Measurements from ENCODE around the gene AKAP7.
A peak's percentile ranks its signal among the peaks of the same experiment; 100 is the strongest.

Gene AKAP7

DNA sequence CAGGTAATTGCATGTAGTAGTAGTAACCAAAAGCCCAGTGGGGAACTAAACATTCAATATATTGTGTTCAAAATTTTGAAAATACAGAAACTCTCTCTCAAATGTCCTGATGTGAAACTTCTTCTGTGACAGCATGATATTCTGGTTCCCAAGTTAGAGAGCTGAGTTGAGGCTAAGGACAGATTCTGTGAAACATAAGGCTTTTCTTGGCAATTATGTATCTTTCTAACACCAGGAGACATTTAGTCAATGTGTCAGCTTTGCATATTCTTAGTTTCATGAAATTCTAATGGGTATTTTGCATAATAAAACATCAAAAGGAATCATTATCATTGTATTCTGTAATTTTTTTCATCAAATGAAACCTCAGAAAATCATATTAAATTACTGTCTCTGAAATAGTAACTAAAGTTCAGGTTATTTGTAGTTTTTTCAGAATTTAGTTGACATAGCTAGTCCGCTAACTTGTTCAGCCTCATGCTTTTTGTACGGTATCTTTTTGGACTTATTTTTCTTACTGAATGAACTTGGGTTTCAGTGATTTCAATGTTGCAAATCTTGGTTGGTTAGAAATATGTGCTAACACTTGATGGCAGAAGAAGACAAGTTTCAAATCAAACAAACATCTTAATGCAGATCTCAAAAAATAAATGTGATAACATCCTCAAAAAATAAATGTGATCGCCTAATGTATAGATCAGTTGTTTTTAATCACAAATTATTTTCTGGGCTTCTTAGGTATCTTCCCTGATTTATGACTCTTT lies 70.4 kb downstream of the AKAP7 start:
- DNase-seq, result no peak

DNA sequence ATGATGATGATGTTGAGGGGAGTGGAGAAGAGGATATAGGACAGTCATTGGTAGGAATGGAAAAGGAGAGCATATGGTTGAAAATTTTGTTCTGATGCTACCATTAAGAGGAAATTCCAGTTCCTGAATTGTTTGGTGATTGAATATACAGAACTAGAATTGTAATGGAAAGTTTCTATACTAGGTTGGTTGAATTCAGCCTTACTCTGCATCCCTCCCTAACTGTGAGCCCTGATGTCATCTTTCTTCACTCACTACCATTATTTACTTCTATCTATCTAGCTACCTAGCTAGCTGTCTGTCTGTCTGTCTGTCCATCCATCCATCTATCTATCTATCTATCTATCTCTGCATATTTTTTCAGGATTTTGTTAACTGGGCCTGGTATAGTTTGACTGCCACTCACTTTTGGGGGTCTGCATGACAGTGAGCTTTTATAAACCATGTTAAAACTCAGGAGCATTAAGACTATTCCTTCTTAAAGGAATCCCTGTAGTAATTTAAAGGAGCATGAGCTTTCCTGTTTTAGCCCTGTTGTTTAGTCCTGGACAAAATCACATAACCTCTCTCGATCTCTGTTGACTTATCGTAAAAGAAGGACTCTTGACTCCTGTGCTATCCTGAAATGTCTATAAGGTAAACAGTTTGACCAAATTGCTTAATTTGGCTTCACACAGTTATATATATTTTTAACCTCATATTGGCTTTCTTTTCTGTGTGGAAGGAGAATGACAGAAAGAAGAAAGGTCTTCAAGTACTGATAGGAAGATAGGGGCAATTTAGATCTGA lies 71.4 kb downstream of the AKAP7 start:
- no peak for DNase-seq

DNA sequence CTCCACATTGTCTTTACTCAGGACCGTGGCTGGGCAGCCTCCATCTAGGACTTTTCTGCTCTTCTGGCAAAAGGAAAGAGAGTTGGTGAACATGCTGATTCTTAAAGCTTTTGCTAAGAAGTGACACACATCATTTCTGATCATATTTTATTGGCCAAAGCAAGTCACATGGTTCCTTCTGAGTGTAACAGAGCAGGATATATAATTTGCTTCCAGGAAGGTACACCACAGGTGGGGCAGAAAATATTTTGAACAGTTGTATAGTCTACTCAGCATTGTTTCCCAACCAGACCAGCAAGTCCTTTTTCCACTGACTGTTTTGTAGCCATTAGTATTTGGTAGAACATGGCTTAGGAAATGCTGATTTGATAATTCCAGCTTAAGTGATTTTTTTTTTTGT lies 73.5 kb downstream of the AKAP7 start:
- no peak for DNase-seq

DNA sequence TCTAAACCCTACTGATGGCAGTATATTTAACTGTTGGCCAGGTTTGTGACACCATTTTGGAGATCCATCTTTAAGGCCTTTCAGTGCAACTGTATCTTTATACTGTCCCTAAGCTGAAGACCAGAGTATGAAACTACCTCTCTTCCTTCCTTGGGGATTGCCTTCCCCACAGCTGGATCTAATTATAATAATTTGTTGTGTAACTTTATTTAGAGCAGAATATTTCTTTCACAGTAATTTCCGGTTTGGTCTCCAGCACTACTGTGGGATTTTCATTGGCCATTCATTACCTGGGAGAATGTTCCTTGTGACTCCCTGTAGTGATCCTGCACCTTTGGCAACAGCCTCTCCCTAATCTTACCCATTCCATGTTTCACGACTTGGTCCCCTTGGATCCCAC lies 75.2 kb downstream of the AKAP7 start:
- DNase-seq, result no peak

DNA sequence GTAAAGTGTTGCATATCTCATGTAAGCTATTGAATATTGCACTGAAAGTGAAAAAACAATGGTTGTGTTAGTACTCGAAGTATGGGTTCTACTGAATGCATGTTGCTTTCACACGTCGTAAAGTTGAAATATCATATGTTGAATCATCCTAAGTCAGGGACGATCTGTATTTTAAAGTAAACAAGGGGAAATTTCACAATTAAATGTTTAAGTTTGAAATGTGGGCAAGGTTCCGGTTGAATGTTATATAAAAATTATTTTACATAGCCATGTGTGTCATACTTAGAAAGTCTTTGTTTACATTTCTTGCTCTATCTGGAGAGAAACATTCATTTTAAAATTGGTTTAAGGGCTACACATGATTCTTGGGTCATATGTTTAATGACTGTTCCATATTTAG lies 76.8 kb downstream of the AKAP7 start:
- DNase-seq, result no peak

DNA sequence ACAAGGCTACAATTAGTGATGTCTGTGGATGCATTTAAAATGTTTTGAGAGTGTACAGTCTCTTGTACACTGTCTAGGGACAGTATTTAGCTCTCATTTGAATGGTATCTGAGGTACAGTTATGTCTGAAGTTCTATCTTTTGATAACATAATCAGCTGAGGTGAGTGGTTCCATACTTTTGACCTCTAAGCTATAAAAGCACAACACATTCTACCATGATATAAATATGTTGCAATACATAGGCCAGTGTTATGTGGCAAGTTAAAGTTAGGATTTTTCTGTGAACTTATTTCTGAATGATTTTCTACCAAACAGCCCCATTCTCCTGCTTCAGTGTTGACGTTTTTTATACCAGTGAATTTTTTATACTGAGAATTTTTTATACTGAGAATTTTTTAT lies 77.6 kb downstream of the AKAP7 start:
- DNase-seq, result no peak

DNA sequence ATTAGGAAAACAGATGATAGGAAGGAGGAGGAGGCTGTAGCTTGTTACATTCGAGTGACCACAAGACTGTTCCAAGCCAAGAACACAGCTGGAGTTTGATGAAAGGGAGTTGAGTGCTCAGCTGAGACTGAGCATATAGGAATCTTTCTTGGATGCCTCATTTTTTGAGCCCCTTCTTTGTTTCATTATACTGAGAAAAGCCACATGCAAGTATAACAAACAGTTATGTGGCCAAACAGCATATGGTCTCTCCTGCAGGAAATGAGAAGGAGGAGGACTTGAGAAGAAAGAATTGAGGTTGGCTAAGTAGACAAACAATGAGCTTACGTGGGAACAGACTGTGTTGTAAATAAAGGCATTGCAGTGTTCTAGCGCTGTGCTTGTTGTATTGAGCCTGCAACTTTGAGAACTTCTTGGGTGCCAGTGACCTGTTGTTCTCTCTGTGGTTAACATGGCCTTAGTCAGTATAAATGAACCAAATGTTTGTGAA lies 78.3 kb downstream of the AKAP7 start:
- no peak for DNase-seq

DNA sequence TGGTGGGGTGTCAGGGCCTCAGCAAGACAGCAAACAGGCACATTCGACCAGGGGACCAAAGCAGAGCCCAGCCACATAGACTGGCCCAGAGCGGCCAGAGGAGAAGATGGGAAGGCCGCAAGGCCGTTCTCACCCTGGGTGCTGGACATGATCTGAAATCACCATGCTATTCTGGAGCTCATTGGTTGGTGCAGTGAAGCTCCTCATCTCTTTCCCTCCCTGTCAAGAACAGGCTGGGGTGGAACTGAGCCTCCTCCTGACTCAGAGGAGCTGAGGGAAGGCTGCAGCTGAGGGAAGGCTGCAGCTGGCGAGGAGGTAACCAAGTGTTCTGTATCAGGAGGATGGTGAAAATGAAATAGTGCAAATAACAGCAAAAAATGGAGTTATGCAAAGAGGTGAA lies 80.0 kb downstream of the AKAP7 start:
- no peak for DNase-seq

DNA sequence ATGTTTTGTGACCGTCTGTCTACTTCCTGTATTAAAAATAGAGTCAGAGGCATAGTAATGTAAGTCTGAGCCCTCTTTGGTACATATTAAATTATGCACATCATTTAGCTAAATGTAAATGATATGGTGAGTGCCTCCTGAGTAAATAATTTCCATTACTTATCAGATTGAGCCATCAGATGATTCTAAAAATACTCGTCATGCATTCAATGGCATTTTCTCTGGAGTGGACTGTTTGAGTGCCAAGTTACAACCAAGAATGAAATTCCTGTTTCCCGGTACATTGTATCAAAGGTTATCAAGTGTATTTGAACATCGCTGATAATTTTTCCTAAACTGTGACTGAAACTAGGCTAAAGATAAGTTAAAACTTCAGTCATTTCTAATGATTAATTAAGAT lies 81.0 kb downstream of the AKAP7 start:
- DNase-seq, result no peak

DNA sequence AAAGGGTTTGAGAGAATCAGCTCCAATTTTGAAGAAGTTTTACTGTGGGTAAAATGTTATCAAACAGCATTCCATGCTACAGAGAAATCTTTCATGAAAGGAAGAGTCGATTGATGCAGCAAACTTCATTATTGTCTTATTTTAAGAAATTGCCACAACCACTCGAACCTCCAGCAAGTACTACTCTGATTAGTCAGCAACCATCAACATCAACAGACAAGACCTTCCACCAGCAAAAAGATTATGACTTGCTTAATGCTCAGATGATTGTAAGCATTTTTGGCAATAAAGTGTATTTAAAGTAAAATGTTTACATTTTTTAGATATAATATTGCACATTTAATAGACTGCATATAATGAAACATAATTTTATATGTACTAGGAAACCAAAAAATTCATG lies 87.5 kb downstream of the AKAP7 start:
- no peak for DNase-seq

DNA sequence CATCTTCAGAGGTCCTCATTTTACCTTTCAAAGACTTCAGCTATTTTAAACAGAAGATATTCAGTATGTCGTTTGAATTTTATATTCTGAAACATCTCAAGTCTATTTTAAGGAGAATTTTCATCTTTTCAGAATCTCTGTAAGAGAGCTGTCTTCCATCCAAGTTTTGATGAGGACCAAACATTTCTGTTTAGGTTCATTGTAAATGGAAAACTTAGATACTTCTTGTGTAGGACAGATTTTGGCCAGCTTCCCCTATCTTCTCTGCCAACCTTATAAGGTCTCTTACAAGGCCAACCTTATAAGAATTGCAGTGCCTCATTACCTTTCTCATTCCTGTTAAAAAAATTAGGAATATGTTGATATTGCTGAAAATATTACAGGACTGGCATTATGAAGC lies 88.1 kb downstream of the AKAP7 start:
- DNase-seq, result no peak

DNA sequence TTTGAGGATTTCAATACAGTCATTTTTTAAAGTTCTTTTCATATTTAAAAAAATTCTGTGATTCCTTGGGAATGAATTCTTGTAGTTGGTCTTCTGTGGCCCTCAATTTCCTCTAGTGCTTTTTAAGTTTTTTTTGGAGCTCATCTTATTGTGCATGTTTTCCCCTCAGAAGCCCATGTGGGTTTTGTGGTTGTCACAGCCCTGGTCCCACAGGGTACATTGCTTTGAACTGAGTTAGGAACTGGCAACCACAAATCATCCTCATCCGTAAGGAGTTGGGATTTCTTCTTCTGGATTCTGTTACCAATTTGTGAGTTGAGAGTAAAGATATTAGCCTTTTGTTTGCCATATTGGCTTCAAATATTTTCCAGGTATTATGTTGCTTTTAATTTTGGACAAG lies 89.9 kb downstream of the AKAP7 start:
- DNase-seq, result no peak

DNA sequence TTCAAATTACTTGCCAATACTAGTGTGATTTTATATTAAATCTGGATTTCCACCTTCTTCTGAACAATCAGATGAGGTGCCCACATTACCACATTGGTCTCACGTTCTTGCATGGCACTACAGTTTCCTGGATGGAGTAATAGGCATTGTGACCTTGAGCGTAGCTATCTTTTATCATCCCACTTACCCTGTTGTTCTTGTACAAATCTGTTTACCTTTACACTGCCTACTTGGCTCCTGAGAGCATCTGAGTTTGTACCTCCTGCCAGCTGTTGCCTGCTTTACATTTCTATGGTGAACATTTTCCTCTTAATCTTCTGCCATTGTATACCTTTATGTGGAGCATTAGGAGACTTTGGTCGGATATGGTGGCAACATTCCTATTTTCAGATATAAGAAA lies 90.7 kb downstream of the AKAP7 start:
- no peak for DNase-seq

DNA sequence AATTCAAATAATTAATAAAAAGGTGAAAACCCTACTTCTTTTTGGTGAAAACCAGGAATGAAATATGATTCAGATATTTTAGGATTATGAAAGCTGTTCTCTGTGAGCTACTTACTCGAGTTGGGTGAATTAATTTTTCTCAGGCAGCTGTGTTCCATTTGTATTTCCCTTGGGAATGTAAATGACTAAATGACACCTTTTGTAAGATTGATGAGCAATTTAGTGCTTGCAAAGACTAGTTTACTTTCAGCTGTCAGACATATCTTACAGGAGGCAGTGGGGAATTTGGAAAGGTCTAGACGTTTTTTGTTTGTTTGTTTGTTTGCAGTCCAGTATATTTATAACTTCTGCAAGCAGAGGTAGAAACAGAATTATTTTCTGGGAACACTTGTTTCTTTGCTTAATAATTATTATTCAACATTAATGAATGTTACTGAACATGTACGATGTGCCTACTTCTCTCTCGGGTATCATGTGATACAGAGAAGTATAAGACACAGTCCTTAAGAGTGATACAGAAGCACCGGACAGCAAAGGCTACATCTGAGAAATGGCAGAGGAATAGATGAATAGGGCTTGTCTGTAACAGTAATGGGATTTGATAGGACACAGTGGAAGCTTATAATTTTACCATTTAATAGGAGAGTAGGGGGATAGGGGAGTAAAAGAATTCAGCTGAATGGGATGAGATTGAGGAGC lies 91.3 kb downstream of the AKAP7 start:
- no peak for DNase-seq

DNA sequence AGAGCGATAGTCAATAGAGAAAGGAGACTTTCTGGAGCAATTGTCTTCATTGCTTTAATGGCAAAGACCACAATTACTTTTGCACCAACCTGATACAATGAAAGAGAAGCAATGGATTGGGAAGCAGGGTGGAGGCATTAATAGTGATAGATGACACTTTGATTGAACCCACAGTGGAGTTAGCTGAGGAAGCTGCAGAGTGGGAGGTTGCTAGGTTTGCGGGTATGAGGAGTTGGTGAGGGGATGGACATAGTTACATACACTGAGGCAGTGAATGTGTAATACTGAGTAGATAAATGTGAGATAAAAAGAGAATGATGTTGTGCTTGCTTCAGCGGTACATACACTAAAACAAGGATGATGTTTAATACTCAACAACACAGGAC lies 91.9 kb downstream of the AKAP7 start:
- no peak for DNase-seq

DNA sequence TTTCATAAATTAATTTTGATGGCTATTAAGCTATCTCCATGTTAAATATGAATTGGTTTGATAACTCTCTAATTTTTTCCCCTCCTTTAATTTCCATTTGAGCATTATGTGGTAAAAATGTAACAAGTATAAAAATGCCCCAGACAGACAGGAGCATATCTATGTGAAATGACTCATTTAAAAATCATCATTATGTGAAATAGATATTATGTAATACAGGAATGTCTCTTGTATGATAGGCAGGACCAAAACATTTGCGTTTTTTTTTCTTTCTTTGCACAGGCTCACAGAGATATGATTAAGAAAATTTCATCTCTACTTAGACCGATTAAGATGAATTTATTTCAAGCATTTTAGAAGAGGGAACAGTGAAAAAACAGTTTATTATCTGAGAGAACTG lies 95.8 kb downstream of the AKAP7 start:
- DNase-seq, result no peak

DNA sequence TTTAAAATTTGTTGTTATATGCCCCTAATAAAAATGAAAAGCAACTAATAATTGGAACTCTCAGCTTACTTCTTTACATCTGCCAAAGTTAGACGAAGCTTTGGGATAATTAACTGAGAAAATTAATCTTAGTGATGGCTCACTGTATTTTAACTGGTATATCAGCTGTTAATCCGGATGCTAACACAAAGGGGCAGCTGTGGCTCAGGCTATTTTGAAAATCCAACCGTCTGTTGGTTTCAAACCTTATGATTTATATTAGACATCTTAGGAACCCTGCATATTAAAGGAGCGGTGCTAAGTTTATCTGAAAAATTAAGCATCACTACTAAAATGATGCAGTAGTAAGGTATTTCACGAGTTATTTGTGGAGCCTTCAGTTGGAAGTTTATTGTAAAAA lies 96.6 kb downstream of the AKAP7 start:
- no peak for DNase-seq

DNA sequence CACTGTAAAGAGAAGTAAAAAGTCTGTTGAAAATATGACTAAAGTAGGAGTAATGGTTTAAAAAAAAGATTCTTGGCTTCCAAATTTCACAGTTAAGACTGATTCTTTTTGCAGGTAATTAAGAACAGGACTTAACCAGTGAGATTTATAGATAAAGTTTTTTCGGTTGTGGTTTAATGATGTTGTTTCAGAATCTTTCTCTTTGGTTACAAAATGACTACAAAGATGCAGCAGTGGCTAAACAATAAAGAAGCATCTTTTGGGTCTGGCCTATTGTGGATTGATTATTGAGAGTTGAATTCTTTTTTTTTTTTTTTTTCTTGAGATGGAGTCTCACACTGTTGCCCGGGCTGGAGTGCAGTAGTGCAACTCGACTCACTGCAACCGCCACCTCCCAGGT lies 109.7 kb downstream of the AKAP7 start:
- DNase-seq, result no peak

DNA sequence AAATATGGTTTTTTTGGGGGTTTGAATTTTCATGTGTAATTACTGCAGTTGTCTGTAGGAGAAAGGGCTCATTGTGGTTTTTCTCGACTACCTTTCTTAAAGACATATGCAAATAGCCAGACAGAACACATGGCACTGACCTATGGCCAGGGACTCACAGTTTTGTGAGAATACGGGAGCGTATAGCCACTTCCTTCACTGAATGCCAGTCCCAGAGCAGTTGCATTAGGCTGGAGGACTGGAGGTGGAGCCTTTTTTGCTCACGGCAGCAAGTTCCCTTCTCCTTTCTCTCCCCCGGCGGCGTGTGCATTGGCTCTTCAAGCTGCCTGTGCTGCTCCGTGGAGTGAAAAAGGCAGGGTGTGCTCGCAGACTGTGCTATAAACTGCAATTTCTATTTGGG lies 114.9 kb downstream of the AKAP7 start:
- DNase-seq, result peak; percentile 66

DNA sequence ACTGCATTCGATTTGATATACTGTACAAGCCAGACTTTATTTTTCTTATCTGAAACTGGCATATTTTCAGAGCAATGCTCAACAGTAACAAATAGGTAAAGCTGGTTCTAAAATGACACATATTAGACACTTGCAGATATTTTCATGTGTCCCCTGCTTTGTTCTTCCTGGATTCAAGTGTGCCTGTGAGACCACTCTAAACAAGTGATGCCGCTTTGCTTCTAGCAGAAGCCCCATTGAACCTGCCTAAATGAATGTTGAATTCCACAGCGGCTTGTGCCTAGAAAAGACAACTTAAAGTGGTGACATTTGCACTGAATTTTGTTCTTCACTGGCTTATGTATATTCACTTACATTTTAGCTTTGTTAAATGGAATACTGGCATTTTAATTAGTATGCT lies 115.7 kb downstream of the AKAP7 start:
- no peak for DNase-seq

DNA sequence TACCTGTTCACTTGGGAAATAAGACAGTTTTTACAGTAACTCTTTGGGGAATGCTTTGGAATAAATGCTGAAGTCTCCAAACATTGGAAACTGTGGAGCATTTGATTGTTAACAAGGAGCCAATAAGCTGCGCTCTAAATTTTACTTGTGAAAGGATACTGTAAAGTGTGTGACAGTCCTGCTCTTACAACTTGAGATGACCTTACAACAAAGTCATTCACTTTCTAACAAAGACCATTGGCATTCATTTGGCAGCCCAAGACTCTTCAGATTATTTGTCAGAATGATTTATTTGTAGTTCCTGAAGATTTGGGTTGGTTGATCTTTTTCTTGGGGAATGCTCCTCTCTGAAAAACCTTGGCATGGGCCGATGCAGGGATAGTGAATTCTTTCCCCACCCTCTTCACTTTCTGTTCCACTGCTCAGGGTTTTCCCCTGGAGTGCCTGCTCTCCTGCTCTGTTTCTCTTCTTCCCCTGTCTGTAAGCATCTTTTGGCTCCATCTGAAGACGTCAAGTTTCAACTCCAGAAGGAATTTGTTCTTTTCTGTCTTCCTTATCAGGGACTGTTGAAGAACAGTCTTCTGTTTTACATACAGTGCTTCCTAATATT lies 116.4 kb downstream of the AKAP7 start:
- DNase-seq, result no peak

DNA sequence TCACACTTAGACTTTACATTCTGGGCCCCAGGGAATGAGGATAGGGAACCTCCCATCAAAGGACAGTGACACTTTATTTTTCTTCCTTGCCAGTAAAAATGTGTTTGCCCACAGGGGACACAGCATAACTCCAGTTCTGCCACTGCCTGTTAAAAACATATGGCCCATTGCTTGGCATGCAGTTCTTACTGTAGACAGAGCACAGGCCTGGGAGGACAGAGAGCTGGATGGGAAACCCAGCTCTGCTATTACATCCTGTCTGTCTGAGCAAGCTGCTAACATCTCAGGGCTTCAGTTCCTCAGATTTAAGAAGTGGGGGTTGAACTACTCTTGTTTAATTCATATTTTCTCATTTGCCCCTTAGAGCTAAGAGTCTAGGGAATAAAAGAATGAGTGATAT lies 120.2 kb downstream of the AKAP7 start:
- DNase-seq, result no peak

DNA sequence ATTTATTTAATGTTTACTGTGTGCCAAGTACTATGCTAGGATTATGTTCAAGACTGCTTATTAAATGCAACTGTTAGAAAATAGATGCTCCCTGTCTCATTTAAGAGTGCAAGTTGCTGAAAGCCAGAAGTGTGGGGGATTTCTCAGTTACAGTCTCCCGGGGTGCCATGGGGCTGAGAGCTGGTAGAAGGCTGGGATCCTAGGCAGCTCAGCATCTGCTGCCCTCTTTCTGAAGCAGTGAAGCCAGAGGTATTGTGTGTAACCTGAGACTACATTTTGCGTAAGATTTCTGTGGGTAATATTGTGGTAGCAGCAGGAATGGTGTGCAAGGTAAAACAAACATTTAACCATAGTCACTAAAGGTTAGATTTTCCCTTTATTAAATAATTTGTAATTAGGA lies 120.6 kb downstream of the AKAP7 start:
- no peak for DNase-seq

DNA sequence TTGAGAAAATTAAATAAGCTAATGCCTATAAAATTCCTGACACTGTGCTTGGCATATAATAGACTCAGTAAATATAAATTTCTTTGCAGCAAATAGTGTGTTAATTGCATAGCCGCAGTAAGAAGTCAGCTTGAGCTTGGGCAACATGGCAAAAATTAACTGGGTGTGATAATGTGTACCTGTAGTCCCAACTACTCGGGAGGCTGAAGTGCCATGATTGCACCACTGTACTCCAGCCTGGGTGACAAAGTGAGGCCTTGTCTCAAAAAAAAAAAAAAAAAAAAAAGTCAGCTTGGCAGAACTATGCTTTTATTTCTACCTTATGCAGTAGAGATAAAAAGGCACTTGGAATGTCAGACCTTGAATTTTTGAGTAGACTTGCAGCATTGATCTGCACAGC lies 121.8 kb downstream of the AKAP7 start:
- DNase-seq, result no peak
